ENCODE data around the gene GIPC1.

The GIPC1 gene

DNA sequence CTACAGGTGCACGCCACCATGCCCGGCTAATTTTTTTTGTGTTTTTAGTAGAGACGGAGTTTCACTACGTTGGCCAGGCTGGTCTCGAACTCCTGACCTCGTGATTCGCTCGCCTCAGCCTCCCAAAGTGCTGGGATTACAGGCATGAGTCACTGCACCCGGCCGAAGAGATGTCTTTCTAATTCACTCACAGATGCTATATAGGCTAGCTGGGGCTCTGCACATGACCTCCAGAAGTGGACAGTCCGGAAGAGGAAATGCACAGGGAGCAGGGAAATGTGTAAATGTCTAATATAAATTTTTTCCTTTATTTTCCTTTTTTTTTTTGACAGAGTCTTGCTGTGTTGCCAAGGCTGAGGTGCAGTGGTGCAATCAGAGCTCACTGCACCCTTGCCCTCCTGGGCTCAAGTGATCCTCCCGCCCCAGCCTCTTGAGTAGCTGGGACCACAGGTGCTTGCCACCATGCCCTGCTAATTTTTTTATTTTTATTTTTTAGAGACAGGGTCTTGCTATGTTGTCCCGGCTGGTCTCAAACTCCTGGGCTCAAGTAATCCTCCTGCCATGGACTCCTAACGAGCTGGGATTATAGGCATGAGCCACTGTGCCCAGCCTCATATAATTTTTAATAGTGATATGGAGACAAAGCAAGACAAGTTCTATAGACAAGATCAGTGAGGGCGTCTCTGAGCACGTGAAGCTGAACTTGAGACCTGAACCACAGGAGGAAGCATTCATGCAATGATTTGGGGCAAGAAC lies 8.4 kb downstream of the GIPC1 start:
- no peak for DNase-seq

DNA sequence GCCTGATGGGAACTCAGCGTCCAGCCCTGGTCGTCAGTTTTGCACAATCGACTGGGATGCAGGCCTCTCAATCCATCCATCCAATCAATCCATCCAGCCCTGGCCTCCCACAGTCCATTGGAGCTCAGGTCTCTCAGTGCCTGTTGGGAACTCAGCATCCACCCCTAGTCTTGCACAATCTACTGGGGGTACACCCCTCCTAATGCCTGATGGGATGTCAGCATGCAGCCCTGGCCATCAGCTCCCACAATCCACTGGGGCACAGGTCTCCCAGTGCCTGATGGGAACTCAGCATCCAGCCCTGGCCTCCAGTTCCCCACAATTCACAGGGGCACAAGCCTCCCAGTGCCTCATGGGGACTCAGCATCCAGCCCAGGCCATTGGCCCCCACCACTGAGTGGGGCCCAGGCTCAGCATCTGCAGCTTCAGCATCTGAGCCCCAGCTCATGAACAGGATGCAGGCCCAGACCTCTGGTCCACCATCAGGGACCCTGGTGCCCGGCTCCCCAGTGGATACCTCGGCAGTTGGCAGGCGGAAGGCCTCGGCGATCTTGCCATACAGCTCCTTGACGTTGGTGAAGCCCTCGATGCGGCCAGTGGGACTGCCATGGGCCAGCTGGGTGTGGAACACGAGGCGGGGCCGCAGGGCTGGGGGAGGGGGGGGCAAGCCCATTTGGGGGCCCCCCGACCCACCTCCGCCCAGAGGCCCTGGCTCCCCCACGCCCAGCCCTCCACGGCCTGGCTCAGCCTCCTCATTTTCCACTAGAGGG lies 13.6 kb downstream of the GIPC1 start:
- DNase-seq = no peak

DNA sequence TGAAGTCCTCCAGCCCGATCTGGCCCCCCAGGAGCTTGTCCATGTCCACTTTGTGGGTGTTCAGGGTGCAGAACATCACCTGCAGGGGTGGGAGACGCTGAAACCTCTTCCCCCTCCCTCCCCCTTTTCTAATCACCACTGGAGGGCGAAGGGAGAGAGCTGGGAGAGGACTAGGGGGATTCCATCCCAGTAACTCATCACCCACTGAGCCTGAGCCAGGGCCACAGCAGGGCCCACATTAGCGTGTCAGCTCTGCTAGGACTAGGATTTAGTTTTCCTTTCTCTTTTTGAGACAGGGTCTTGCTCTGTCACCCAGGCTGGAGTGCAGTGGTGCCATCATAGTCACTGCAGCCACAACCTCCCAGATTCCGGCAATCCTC lies 15.2 kb downstream of the GIPC1 start:
- DNase-seq = no peak

DNA sequence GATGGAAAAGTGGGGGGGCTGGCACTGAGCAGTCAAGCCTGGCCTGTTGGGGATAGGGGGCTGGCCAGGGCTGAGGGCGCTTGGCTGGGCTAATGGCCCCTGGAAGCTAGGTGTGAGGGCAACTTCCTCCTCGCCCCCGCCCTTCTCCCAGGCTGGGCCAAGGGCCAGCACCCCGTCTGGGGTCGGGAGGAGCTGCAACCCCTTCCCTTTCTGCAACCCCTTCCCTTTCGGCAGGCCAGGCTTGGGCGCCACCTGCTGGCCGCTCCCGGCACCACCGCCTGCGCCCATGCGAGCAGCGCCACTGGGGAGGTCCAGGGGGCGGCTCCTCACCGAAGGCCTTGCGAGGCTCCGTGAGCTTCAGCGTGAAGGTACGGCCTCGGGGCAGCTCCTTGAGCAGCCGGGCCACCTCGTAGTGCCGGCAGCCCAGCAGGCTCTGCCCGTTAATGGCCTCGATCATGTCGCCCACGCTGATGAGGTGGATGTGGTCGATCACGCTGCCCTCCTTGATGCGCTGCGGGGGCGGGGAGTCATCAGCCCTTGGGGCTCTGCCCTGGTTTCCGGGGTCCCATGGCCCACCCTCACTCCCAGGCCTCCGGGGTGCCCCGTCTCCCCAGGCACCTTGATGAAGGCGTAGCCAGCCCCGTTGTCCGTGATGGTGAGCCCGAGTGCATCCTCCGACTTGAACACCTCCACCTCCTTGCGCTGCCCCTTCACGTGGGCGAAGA lies 15.8 kb downstream of the GIPC1 start:
- no peak for DNase-seq

DNA sequence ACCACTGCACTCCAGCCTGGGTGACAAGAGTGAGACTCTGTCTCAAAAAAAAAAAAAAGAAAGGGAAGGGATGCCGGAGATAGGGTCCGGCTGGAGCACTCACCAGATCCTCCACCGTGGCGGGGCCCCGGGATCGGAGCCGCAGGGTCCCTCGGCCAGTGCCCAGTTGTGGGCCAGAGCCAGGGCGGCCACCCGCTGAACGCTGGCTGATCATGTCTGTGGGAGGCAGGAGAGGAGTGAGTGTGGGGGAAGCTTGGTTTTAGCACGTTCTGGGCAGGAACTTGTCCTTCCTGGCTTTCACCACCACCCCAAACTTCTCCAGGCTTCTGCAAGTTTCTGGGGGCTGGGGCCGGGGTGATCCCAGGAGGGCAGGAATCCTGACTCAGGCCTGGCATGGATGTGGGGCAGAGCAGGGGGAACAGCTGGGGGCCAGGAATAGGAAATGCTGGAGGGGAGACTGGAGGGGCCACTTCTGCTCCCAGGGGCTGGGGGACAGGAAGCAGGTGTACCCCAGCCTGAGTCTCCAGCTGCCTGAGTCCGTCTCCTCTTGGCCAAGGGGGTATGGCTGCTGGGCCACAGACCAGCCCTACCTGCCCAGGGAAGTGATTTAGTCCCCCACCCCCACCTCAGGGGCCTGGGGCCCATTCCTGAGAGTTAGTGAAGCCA lies 16.5 kb downstream of the GIPC1 start:
- DNase-seq = no peak

DNA sequence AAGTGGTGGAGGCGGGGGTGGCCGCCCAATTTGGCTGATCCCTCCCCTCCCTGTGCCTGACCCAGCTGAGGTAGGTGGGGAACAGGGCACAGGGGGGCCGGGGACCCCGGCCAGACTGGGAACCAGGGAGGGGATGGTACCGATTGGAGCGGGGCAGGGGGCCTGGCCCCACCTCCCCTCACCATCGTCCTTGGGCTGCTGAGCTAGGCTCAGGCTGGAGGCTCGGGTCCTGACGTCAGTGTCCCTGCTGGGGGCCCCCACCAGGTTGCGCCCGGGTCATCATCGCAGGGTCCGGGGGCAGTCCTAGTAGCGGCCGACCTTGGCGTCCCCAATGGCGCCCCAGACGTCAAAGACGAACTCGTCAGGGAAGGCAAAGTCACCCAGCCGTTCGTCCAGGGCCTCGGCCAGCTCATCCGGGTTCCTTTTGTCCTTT lies 17.8 kb downstream of the GIPC1 start:
- no peak for DNase-seq

DNA sequence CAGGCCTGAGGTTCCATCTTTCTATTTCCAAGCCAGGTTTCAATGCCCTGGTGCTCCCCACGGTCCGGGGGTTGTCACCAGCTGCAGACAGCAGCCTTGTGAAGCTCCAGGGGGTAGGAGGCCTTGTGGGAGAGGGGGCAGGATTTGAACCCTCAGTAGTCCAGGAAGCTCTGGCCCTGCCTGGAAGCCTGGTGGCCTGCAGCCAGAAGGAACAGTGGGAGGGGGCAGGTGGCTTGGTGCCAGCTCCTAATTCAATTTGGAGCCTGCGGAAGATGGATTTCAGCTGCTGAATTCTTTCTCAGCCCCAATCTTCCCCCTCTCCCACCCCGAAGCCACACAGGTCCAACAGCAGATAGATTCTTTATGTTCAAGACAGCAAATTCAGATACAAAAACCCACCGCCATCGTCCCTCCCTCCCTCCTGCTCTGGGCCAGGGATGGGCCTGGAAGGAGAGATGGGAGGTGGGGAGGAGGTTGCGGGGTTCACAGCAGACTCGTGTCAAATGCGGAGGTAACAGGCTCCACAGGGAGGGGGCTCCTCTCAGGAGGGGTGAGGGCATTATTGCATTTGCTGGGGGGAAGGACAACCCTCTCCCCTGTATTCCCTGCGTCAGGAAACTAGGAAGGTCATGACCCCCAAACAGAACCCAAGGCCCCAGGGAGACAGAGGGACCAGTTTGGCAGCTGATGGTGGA lies 18.4 kb downstream of the GIPC1 start:
- DNase-seq = no peak

DNA sequence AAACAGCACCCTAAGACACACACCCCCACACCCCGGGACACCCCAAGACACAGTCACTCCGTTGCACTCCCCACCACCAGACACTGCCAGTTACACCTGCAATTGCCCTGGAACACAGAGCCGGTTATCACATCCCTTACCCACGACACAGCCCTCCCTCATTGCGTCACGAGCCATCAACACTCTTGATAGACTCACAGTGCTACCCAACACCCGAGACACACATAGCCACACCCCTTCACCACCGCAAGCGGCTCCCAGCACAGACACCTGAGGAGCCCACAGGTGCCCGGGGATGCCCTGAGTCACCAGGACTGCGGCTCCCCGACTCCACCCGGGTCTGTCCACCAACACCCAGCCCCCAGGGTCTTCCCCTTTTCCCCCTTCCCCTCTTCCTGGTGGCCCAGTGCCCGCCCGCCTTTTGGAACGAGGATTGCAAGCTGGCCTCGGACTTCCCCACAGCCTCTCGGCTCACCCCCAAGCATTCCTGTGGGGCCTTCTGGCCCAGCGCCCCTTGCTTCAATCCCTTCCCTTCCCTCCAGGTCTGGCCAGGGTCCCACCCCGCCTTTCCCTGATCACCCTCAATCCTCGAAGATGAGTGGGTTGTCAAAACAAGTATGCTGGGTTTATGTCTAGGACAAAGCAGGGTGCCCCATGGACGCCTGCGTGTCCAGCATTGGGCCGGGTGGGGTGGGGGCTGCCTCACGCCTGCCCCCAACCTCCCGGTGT lies 19.1 kb downstream of the GIPC1 start:
- no peak for DNase-seq

DNA sequence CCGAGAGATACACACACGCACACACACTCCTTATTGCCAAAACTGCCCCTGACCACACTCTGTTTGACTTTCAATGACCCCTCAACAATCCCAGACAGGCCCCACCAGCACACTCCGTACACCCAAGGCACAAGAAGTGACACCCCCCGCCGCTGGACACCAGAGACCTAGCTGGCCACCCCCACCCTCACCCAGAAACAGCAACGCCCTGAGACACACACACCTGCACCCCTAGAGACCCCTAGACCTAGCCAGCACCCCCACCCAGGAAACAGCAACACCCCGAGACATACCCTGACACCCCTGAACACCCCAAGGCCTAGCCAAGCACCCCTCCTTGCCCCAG lies 19.6 kb downstream of the GIPC1 start:
- DNase-seq = no peak

DNA sequence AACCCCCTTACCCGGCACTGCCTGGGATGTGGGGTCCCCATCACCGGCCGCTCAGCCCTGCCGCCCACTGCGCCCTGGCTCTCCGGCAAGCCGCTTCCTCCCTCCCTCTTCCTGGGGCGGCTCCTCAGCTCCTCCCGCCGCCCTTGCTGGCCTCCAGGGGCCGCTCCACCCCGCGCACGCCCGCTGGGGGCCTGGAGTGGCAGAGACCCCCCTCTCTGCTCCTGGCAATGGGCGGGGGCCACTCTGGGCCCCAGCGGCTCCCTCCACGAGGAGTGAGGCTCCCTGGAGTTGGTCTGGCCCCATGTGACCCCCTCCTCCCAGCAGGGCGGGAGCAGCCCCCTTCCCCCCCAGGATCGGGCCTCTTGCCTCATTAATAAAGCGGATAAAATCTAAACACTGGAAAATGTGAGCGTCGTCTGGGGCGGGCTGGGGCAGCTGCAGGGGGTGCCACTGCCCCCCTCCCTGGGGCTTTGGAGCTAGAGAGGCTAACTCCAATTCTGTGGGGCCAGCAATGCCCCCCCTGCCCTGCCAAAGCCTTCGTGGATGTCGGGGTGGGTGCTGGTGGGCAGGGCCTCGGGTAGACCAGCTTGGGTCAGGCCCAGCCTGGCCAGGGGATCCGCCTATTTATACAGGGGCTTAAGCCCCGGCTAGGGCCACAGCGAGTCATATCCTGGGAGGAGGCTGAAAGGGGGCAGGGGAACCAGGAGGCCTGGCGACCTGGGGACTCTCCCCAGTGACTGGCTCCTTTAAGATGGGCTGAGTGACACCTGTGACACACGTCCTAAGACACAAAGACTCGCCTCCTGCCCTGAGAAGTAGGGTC lies 20.5 kb downstream of the GIPC1 start, which contains the start of gene PTGER1:
Gene PTGER1, minus strand, starts transcription at position 104 of the 823 bp plus-strand sequence. CDS start 1,034 bp downstream, outside the sequence.
- DNase-seq = no peak

DNA sequence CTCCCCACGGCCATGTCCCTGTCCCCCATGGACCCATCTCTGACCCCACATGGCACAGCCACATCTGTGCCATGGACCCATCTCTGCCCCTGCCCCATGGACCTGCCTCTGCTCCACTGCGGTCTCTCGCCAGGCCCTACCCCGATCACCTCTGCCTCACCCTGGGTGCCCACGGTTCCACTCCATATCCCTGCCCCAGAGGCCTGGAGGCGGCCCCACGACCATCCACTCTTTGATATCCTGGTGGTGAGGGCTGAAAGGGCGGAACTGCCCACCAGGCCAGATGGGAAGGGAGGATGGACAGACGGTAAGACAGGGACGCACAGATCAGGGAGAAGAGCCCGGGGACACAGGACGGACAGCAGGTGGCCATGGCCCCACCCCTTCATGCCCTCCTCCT lies 21.1 kb downstream of the GIPC1 start:
- DNase-seq = no peak

DNA sequence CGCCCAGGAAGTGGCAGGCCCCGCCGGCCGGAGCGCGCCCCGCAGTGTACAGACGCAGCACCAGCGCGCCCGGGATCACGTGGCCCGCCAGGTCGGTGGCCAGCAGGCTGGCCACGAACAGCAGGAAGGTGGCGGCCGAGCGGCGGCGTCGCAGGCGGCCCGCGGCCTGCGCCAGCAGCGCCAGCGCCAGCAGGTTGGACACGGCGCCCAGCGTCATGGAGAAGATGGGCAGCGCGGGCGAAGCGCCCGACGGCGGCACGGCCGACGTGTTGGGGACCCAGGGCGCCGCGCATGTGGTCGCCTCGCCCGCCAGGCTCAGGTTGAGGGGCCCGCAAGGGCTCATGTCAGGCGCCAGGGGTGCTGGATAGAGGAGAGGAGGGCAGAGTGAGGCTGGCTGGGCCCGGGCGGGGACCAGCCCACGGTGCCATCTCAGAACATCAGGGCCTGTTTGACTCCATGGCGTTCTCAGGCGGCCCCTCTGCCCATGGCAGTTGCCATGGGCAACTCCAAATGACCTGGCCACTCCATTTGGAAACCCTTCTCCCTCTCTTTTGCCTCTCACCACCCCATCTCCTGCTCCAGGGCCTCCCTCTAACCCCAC lies 21.8 kb downstream of the GIPC1 start:
- DNase-seq = no peak

DNA sequence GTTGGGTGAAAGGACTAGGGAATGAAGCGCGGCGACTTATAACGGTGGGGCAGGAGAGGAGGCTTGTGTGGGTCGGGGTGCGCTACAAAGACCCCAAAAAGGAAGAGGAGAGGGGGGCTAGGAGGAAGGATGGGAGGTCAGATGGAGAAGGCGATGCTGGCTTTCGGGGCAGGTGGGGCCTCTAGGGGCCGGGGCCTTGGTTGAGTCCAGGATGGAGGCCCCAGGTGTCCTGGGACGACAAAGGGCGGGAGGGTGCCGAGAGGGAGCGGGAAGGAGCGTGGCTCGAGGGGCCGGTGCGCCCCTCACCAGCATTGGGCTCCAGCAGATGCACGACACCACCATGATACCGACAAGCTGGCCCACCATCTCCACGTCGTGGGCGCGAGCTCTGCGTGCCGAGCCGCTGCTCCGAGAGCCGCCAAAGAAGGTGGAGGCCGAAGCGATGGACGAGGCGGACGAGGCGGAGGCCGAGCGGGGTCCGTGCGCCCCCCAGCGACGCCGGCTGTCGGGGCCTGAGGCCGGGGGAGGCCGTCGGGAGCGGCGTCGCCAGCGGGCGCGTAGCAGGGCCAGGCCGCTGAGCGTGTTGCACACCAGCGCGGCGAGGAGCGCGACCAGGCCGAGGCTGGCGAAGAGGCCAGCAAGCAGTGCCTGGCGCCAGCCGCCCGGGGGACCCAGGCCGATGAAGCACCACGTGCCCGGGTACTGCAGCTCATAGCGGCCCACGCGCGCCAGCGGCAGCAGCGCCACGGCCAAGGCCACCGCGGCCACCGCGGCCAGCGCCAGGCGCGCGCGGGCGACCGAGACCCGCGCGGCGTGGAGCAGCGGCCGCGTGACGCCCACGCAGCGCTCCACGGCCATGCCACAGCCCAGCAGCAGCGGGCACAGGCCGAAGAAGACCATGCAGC lies 22.6 kb downstream of the GIPC1 start:
- no peak for DNase-seq

DNA sequence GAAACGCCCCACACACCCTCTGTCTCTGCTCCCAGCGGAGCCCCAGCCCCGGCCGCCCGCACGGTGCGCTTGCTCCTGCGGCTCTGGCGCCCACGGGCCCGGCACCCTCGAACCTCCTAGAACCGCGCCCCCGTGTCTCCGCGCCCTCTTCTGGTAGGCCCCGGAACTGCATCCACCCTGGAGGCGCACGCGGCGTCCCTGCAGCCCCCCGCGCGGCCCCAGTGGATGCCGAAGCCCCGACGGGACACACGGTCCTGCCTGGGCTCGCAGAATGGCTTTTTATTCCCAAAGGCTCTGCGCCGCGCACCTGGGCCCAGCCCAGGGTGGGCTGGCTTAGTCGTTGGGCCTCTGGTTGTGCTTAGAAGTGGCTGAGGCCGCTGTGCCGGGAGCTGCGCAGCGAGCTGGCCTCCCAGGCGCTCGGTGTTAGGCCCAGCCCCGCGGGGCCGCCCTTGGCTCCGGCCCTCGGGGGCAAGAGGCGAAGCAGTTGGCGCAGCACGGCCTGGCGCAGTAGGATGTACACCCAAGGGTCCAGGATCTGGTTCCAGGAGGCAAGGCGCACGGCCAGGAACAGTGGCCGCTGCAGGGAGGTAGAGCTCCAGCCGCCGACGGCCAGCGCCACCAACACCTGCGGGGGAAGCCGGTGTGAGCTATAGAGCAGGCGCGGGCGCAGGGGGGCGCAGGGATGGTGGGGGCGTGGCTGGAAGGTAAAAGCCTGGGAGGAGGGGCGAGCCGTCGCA lies 23.6 kb downstream of the GIPC1 start:
- DNase-seq = no peak

DNA sequence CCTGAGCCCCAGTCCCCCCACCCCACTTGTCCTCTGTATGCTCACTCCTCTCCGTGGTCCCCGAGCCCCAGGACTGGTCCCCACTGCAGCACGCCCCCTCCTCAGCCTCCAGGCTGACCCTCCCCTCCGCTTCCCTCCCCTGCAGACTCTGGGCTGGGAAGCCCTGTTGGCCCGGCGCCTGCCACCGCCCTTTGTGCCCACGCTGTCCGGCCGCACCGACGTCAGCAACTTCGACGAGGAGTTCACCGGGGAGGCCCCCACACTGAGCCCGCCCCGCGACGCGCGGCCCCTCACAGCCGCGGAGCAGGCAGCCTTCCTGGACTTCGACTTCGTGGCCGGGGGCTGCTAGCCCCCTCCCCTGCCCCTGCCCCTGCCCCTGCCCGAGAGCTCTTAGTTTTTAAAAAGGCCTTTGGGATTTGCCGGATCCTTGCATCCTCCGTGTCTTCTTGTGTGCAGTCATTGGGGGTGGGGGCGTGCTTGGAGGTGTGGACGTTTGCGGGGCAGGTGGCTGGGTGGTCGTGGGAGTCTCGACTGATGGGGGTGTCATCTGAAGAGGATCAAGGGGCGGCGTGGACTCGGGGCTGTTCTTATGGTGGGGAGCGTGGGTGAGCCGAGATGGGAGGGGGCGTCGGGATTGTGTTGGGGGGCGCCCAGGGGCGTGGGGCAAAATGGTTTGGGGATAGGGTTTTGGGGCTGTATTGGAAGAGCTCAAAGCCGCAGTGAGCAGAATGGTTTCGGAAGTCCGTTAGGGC lies 24.3 kb downstream of the GIPC1 start:
- no peak for DNase-seq

DNA sequence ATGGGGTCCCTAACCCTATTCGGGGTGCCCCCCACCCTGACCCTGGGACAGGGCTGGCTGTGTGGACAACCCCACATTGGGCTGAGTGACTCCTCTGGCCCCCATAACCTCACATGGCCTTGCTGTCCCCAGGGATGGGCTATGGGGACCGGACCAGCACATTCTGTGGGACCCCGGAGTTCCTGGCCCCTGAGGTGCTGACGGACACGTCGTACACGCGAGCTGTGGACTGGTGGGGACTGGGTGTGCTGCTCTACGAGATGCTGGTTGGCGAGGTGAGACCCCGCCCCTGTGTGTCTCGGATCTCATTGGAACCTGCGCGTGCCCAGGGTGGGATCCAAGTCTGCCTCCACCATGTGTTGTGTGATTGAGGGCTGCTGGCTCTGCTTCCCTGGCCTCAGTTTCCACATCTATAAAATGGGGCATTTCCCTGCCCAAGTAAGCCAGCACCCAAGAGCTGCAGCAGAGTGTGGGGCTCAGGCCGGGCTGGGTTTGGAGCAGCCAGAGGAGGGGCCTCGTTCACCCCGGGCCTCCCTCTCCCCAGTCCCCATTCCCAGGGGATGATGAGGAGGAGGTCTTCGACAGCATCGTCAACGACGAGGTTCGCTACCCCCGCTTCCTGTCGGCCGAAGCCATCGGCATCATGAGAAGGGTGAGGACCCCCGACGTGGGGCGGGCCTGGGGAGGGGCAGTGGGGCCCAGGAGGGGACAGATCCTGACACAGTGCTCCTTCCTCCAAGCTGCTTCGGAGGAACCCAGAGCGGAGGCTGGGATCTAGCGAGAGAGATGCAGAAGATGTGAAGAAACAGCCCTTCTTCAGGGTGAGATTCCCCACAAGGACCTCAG lies 25.7 kb downstream of the GIPC1 start:
- DNase-seq = no peak

DNA sequence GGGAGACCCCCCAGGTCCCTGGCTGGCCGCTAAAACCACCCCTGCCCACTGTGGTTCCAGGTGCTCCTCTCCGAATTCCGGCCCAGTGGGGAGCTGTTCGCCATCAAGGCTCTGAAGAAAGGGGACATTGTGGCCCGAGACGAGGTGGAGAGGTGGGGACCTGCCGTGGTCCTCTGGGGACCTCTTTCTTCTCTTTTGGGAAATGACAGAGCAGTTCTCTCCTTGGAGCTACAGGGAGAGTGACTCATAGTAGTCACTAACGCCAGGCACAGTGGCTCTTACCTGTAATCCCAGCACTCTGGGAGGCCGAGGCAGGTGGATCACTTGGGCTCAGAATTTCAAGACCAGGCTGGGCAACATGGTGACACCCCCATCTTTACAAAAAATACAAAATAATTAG lies 28.1 kb downstream of the GIPC1 start:
- no peak for DNase-seq
